ENCODE results near the gene HCST.

GRCh38 chr19:35949131-35949530, 46.8 kb downstream of the HCST start:
- TF ChIP-seq CTCF (IDR thresholded peaks at IDR 0.05), result no peak
- TF ChIP-seq POLR2A (IDR thresholded peaks at IDR 0.05), result no peak
